ENCODE measurements around the gene LRRC4C. TPM values are rescaled to one million over a fixed set of nuclear protein-coding genes. Genes with fewer than 3 reads are reported as not detected.

The LRRC4C gene
- total and polyA plus RNA-seq, 2 experiments from 2014 or later, result 0.35 to 1.1 TPM

DNA sequence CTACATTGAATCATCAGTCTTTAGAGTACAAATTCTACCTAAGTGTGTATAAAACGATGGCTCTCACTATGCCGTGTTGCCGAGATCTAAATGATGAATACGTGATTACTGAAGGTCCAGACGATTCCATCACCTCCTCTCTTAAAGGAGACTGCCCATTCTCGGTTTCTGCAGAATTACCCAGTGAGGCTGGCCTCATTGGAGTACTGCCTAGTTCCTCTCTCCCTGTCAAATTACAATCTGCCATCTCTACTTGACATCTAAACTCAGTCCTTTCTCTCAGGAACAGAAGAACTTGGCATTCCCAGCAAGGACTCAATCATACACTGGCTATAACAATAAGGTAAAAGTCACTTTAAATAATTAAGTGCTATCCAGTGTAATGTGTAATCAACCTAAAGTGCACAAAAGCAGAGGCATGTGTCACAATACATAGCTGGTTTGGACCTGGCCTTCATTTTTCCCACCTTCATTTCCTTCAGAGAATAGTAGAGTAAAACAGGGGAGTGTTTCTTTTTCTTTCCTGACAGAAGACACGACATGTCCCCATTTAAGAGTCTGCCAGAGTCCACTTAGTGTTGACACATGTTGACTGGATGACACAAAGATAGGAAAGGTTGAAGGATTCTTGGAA is 634.1 kb downstream of the LRRC4C start:
- Histone ChIP-seq H3K36me3 (ENCODE audit: insufficient read depth) (no peaks in the 10 kb centered on the region), H3F3A (replicated peaks; ENCODE audit: low read depth) (no peaks in the 10 kb centered on the region), H3K4me1 (ENCODE audit: insufficient read depth) (no peaks in the 10 kb centered on the region), H3K9me2 (ENCODE audit: insufficient read depth) (no peaks in the 10 kb centered on the region), H3K4me3 (no peak overlapping the region), H3K27me3 (ENCODE audit: insufficient read depth) (no peaks in the 10 kb centered on the region), H3K4me2 (no peak overlapping the region), H3K79me2 (replicated peaks; ENCODE audit: insufficient read depth) (no peaks in the 10 kb centered on the region), H3K27ac (ENCODE audit: low read depth) (no peak overlapping the region), H2AFZ (no peak overlapping the region; the same call in 1 of the 2 replicates), H4K20me1 (replicated peaks; ENCODE audit: insufficient read depth) (no peaks in the 10 kb centered on the region)
- Mint-ChIP-seq H3K27me3 (ENCODE audit: insufficient read depth, low read depth, poor library complexity) (no peaks in the 10 kb centered on the region), H3K36me3 (ENCODE audit: low read depth) (no peaks in the 10 kb centered on the region), H3K4me3 (no peak overlapping the region), H3K27ac (no peak overlapping the region), H3K9me3 (no peaks in the 10 kb centered on the region), H3K4me1 (peaks cover 5% of the 10 kb centered on the region; the same call in 2 of the 3 replicates)
- TF ChIP-seq, protein P1, sequence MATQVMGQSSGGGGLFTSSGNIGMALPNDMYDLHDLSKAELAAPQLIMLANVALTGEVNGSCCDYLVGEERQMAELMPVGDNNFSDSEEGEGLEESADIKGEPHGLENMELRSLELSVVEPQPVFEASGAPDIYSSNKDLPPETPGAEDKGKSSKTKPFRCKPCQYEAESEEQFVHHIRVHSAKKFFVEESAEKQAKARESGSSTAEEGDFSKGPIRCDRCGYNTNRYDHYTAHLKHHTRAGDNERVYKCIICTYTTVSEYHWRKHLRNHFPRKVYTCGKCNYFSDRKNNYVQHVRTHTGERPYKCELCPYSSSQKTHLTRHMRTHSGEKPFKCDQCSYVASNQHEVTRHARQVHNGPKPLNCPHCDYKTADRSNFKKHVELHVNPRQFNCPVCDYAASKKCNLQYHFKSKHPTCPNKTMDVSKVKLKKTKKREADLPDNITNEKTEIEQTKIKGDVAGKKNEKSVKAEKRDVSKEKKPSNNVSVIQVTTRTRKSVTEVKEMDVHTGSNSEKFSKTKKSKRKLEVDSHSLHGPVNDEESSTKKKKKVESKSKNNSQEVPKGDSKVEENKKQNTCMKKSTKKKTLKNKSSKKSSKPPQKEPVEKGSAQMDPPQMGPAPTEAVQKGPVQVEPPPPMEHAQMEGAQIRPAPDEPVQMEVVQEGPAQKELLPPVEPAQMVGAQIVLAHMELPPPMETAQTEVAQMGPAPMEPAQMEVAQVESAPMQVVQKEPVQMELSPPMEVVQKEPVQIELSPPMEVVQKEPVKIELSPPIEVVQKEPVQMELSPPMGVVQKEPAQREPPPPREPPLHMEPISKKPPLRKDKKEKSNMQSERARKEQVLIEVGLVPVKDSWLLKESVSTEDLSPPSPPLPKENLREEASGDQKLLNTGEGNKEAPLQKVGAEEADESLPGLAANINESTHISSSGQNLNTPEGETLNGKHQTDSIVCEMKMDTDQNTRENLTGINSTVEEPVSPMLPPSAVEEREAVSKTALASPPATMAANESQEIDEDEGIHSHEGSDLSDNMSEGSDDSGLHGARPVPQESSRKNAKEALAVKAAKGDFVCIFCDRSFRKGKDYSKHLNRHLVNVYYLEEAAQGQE (IDR thresholded peaks at IDR 0.05; ENCODE audit: unreplicated experiment), result no peak
- TF ChIP-seq POLR2AphosphoS5 (IDR thresholded peaks at IDR 0.05; ENCODE audit: low read depth), result no peak
- no peak for TF ChIP-seq EZH2phosphoT487 (IDR thresholded peaks at IDR 0.05; ENCODE audit: unreplicated experiment)
- no peak for TF ChIP-seq ZNF331 (CRISPR knock-in tag; IDR thresholded peaks at IDR 0.05; ENCODE audit: low read depth)
- no peak for TF ChIP-seq ZNF114 (CRISPR knock-in tag; IDR thresholded peaks at IDR 0.05)
- TF ChIP-seq STAT1 (IDR thresholded peaks at IDR 0.05; ENCODE audit: unreplicated experiment), result no peak
- TF ChIP-seq, protein P2, sequence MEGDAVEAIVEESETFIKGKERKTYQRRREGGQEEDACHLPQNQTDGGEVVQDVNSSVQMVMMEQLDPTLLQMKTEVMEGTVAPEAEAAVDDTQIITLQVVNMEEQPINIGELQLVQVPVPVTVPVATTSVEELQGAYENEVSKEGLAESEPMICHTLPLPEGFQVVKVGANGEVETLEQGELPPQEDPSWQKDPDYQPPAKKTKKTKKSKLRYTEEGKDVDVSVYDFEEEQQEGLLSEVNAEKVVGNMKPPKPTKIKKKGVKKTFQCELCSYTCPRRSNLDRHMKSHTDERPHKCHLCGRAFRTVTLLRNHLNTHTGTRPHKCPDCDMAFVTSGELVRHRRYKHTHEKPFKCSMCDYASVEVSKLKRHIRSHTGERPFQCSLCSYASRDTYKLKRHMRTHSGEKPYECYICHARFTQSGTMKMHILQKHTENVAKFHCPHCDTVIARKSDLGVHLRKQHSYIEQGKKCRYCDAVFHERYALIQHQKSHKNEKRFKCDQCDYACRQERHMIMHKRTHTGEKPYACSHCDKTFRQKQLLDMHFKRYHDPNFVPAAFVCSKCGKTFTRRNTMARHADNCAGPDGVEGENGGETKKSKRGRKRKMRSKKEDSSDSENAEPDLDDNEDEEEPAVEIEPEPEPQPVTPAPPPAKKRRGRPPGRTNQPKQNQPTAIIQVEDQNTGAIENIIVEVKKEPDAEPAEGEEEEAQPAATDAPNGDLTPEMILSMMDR (conservative IDR thresholded peaks at IDR 0.05; ENCODE audit: low read depth in 2 of 2), result no peak
- no peak for TF ChIP-seq CREB1 (CRISPR knock-in tag; IDR thresholded peaks at IDR 0.05; ENCODE audit: low read depth)
- TF ChIP-seq JUNB (IDR thresholded peaks at IDR 0.05; ENCODE audit: unreplicated experiment), result no peak
- TF ChIP-seq, protein P3, sequence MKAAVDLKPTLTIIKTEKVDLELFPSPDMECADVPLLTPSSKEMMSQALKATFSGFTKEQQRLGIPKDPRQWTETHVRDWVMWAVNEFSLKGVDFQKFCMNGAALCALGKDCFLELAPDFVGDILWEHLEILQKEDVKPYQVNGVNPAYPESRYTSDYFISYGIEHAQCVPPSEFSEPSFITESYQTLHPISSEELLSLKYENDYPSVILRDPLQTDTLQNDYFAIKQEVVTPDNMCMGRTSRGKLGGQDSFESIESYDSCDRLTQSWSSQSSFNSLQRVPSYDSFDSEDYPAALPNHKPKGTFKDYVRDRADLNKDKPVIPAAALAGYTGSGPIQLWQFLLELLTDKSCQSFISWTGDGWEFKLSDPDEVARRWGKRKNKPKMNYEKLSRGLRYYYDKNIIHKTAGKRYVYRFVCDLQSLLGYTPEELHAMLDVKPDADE (IDR thresholded peaks at IDR 0.05), result no peak
- no peak for TF ChIP-seq EZH2 (IDR thresholded peaks at IDR 0.05; ENCODE audit: low read depth, unreplicated experiment)
- no peak for TF ChIP-seq NANOG (IDR thresholded peaks at IDR 0.05; ENCODE audit: borderline replicate concordance)
- TF ChIP-seq, protein P4, sequence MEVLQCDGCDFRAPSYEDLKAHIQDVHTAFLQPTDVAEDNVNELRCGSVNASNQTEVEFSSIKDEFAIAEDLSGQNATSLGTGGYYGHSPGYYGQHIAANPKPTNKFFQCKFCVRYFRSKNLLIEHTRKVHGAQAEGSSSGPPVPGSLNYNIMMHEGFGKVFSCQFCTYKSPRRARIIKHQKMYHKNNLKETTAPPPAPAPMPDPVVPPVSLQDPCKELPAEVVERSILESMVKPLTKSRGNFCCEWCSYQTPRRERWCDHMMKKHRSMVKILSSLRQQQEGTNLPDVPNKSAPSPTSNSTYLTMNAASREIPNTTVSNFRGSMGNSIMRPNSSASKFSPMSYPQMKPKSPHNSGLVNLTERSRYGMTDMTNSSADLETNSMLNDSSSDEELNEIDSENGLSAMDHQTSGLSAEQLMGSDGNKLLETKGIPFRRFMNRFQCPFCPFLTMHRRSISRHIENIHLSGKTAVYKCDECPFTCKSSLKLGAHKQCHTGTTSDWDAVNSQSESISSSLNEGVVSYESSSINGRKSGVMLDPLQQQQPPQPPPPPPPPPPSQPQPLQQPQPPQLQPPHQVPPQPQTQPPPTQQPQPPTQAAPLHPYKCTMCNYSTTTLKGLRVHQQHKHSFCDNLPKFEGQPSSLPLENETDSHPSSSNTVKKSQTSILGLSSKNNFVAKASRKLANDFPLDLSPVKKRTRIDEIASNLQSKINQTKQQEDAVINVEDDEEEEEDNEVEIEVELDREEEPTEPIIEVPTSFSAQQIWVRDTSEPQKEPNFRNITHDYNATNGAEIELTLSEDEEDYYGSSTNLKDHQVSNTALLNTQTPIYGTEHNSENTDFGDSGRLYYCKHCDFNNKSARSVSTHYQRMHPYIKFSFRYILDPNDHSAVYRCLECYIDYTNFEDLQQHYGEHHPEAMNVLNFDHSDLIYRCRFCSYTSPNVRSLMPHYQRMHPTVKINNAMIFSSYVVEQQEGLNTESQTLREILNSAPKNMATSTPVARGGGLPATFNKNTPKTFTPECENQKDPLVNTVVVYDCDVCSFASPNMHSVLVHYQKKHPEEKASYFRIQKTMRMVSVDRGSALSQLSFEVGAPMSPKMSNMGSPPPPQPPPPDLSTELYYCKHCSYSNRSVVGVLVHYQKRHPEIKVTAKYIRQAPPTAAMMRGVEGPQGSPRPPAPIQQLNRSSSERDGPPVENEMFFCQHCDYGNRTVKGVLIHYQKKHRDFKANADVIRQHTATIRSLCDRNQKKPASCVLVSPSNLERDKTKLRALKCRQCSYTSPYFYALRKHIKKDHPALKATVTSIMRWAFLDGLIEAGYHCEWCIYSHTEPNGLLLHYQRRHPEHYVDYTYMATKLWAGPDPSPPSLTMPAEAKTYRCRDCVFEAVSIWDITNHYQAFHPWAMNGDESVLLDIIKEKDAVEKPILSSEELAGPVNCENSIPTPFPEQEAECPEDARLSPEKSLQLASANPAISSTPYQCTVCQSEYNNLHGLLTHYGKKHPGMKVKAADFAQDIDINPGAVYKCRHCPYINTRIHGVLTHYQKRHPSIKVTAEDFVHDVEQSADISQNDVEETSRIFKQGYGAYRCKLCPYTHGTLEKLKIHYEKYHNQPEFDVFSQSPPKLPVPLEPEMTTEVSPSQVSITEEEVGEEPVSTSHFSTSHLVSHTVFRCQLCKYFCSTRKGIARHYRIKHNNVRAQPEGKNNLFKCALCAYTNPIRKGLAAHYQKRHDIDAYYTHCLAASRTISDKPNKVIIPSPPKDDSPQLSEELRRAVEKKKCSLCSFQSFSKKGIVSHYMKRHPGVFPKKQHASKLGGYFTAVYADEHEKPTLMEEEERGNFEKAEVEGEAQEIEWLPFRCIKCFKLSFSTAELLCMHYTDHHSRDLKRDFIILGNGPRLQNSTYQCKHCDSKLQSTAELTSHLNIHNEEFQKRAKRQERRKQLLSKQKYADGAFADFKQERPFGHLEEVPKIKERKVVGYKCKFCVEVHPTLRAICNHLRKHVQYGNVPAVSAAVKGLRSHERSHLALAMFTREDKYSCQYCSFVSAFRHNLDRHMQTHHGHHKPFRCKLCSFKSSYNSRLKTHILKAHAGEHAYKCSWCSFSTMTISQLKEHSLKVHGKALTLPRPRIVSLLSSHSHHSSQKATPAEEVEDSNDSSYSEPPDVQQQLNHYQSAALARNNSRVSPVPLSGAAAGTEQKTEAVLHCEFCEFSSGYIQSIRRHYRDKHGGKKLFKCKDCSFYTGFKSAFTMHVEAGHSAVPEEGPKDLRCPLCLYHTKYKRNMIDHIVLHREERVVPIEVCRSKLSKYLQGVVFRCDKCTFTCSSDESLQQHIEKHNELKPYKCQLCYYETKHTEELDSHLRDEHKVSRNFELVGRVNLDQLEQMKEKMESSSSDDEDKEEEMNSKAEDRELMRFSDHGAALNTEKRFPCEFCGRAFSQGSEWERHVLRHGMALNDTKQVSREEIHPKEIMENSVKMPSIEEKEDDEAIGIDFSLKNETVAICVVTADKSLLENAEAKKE (CRISPR knock-in tag; IDR thresholded peaks at IDR 0.05), result no peak
- DNase-seq (ENCODE audit: low spot score), result no peak
- ATAC-seq, result no peak

All from GM23338 (cell line).